Smooth muscle cell (in vitro differentiated cells): Measurements from ENCODE around the gene PLIN4. TPM values are rescaled to one million over a fixed set of nuclear protein-coding genes. Genes with fewer than 3 reads are reported as not detected.

Source experiments
- DNase-seq: peaks from one replicate; lab custom pipeline; 2025; ENCODE audit not compliant: unreplicated experiment; lab: John Stamatoyannopoulos, UW
- H2AFZ ChIP-seq: fragments of 200-600 bp; sonication (generic); 2 replicates; pipeline ENCODE4 v1.6.0; 2016; ENCODE audit warnings: antibody characterized with exemption, low read depth, mild to moderate bottlenecking
- H3F3A ChIP-seq: fragments of 200-600 bp; sonication (generic); 2 replicates; pipeline ENCODE4 v1.6.0; 2017; ENCODE audit warnings: antibody characterized with exemption, low read depth
- H3K27ac ChIP-seq: fragments of 200-600 bp; sonication (generic); 2 replicates; pipeline ENCODE4 v1.5.1; 2016; ENCODE audit warnings: low read depth, mild to moderate bottlenecking
- H3K27me3 ChIP-seq: fragments of 200-600 bp; sonication (generic); 2 replicates; pipeline ENCODE4 v1.6.1; 2016; ENCODE audit warnings: low read depth, mild to moderate bottlenecking
- H3K36me3 ChIP-seq: fragments of 200-600 bp; sonication (generic); 2 replicates; pipeline ENCODE4 v1.5.1; 2016; ENCODE audit warnings: low read depth
- H3K4me1 ChIP-seq: fragments of 200-600 bp; sonication (generic); 2 replicates; pipeline ENCODE4 v1.5.1; 2016; ENCODE audit warnings: low read depth
- H3K4me2 ChIP-seq: fragments of 200-600 bp; sonication (generic); 2 replicates; pipeline ENCODE4 v1.6.0; 2016; ENCODE audit warnings: mild to moderate bottlenecking
- H3K4me3 ChIP-seq: fragments of 200-600 bp; sonication (generic); 2 replicates; pipeline ENCODE4 v1.5.1; 2016; ENCODE audit warnings: mild to moderate bottlenecking
- H3K79me2 ChIP-seq: fragments of 200-600 bp; sonication (generic); 2 replicates; pipeline ENCODE4 v1.6.0; 2016; ENCODE audit warnings: low read depth, mild to moderate bottlenecking
- H3K9ac ChIP-seq: fragments of 200-600 bp; sonication (generic); 2 replicates; pipeline ENCODE4 v1.6.0; 2016; ENCODE audit warnings: low read depth
- H3K9me3 ChIP-seq: fragments of 200-600 bp; sonication (generic); replicated peaks from 2 replicates; pipeline ENCODE4 v1.5.1; 2016; ENCODE audit warnings: low read depth
- H4K20me1 ChIP-seq: fragments of 200-600 bp; sonication (generic); 2 replicates; pipeline ENCODE4 v1.6.0; 2016; ENCODE audit warnings: low read depth
- WGBS: methylation state at CpG from one replicate; pipeline ENCODE4 v1.1.7; 2016; ENCODE audit warnings: low lambda C conversion rate; 5-methylcytosine and 5-hydroxymethylcytosine counted together
- polyA plus RNA-seq: library from polyadenylated mRNA; unstranded; fragments of >200 nt; fragmentation: Nextera tagmentation; extraction: Ambion mirVana; gene quantifications from 2 replicates; pipeline ENCODE4 v1.2.1, GENCODE V29; 2016
- total RNA-seq: library from RNA; depleted of rRNA; stranded (reverse); fragments of >200 nt; gene quantifications from 2 replicates; pipeline ENCODE4 v1.2.3, GENCODE V29; 2014
- TF ChIP-seq, protein P1 (sequence below): fragments of 200-600 bp; sonication (generic); IDR thresholded peaks from 2 replicates; pipeline ENCODE4 v1.5.1; 2017; ENCODE audit warnings: borderline replicate concordance, mild to moderate bottlenecking, antibody characterized with exemption; ENCODE audit not compliant: insufficient read depth, poor library complexity, severe bottlenecking

The PLIN4 gene
- total and polyA plus RNA-seq, 2 experiments from 2014 or later, result 0.23 TPM; not detected in 1

DNA sequence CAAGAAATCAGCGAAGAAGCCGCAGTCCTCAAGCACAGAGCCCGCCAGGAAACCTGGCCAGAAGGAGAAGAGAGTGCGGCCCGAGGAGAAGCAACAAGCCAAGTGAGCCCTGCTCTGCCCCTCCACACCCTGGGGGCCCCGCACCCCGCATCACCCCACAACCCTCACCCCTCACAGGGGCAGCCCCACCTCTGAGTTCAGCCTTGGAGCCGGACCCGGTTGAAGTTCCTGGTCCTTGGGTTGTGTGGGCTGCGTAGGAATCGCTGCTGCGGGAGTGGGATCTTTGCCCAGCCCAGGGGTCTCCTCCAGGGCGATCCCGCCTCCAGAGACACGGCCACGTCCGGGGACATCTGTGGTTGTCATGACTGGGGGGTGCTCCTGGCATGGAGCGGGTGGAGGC, 22.0 kb downstream of the PLIN4 start:
- WGBS, result 94% methylated on average over 14 of the region's 18 CpGs
- Histone ChIP-seq H4K20me1 (no peaks in the 10 kb centered on the region), H3K4me3 (no peak overlapping the region), H3K27me3 (no peaks in the 10 kb centered on the region), H3K27ac (no peak overlapping the region), H3K9me3 (no peaks in the 10 kb centered on the region), H3K4me2 (no peak overlapping the region), H3K79me2 (no peaks in the 10 kb centered on the region), H3K4me1 (no peaks in the 10 kb centered on the region), H2AFZ (no peak overlapping the region), H3F3A (no peaks in the 10 kb centered on the region), H3K36me3 (no peaks in the 10 kb centered on the region), H3K9ac (no peak overlapping the region)
- DNase-seq, result no peak
- TF ChIP-seq, protein P1, sequence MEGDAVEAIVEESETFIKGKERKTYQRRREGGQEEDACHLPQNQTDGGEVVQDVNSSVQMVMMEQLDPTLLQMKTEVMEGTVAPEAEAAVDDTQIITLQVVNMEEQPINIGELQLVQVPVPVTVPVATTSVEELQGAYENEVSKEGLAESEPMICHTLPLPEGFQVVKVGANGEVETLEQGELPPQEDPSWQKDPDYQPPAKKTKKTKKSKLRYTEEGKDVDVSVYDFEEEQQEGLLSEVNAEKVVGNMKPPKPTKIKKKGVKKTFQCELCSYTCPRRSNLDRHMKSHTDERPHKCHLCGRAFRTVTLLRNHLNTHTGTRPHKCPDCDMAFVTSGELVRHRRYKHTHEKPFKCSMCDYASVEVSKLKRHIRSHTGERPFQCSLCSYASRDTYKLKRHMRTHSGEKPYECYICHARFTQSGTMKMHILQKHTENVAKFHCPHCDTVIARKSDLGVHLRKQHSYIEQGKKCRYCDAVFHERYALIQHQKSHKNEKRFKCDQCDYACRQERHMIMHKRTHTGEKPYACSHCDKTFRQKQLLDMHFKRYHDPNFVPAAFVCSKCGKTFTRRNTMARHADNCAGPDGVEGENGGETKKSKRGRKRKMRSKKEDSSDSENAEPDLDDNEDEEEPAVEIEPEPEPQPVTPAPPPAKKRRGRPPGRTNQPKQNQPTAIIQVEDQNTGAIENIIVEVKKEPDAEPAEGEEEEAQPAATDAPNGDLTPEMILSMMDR, result no peak

DNA sequence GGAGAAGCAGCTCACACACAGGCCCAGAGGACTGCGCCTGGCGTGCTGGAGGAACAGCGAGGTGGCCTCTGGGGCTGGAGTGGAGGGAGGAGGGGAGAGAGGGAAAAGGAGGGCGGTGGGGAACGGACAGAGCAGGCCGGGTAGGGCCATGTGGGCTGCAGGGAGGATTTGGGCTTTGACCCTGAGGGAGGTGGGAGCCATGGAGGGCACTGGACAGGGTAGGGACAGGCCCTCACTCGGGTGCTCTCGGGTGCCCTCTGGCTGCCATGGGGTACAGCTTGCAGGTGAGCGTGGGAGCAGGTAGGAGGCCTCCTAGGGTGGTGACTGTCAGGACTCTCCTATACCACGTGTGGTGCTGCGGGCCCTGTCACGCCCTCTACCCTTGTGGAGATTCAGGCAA, 22.8 kb downstream of the PLIN4 start:
- DNase-seq, result no peak
- H3K27me3 ChIP-seq, result no peaks in the 10 kb centered on the region
- WGBS, result 90% methylated on average over 9 of the region's 12 CpGs
- H3K79me2 ChIP-seq, result peaks cover 2% of the 10 kb centered on the region
- no peak overlapping the region for H3K27ac ChIP-seq
- no peaks in the 10 kb centered on the region for H4K20me1 ChIP-seq
- H3K36me3 ChIP-seq, result no peaks in the 10 kb centered on the region
- TF ChIP-seq, protein P1, result no peak
- H3F3A ChIP-seq, result no peaks in the 10 kb centered on the region
- H3K4me1 ChIP-seq, result no peaks in the 10 kb centered on the region
- H2AFZ ChIP-seq, result no peak overlapping the region
- no peaks in the 10 kb centered on the region for H3K9me3 ChIP-seq
- no peak overlapping the region for H3K4me2 ChIP-seq
- H3K9ac ChIP-seq, result no peak overlapping the region
- no peak overlapping the region for H3K4me3 ChIP-seq

DNA sequence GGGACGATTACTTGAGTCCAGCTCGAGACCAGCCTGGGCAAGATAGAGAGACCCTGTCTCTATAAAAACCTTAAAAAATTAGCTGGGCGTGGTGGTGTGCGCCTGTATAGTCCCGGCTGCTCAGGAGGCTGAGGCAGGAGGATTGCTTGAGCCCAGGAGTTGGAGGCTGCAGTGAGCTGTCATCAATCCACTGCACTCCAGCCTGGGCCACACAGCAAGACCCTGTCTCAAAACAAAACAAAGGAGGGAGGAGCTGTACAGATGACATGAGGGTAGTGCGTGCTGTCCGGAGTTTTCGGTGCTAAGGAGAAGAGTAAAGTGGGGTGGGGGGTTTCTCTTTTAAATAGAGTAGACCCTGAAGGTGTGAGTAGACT, 23.6 kb downstream of the PLIN4 start:
- no peak overlapping the region for H2AFZ ChIP-seq
- no peaks in the 10 kb centered on the region for H3K9me3 ChIP-seq
- no peak for DNase-seq
- peaks cover 3% of the 10 kb centered on the region for H3K79me2 ChIP-seq
- H3F3A ChIP-seq, result no peaks in the 10 kb centered on the region
- TF ChIP-seq, protein P1, result no peak
- H4K20me1 ChIP-seq, result no peaks in the 10 kb centered on the region
- H3K4me3 ChIP-seq, result no peak overlapping the region
- no peak overlapping the region for H3K4me2 ChIP-seq
- no peaks in the 10 kb centered on the region for H3K4me1 ChIP-seq
- no peak overlapping the region for H3K9ac ChIP-seq
- no peak overlapping the region for H3K27ac ChIP-seq
- H3K27me3 ChIP-seq, result no peaks in the 10 kb centered on the region
- H3K36me3 ChIP-seq, result no peaks in the 10 kb centered on the region
- 96% methylated on average over 8 of the region's 8 CpGs for WGBS

DNA sequence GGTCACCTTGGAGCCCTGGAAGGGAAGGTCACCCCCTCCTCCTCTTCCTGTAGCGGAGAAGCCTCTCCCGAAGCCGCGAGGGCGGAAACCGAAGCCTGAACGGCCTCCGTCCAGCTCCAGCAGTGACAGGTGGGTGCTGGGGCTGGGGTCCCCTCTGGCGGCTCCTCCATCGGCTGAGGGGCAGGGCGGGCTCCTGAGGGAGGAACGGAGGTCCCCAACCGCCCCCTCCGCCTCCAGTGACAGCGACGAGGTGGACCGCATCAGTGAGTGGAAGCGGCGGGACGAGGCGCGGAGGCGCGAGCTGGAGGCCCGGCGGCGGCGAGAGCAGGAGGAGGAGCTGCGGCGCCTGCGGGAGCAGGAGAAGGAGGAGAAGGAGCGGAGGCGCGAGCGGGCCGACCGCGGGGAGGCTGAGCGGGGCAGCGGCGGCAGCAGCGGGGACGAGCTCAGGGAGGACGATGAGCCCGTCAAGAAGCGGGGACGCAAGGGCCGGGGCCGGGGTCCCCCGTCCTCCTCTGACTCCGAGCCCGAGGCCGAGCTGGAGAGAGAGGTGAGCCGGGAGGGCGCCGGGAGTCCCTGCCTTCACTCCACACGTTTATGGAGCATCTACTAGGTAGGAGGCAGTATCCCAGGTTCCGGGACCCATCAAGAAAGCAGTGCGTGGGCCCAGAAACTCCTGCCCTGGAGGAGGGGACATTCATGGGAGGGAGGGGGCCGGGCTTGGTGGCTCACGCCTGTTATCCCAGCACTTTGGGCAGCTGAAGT, 24.2 kb downstream of the PLIN4 start:
- TF ChIP-seq, protein P1, result no peak
- Histone ChIP-seq H3K4me3 (no peak overlapping the region), H3K27ac (no peak overlapping the region), H3K79me2 (peaks cover 3% of the 10 kb centered on the region), H3K27me3 (no peaks in the 10 kb centered on the region), H3K9me3 (no peaks in the 10 kb centered on the region), H3K4me1 (no peaks in the 10 kb centered on the region), H3F3A (no peaks in the 10 kb centered on the region), H3K9ac (no peak overlapping the region), H3K4me2 (no peak overlapping the region), H4K20me1 (no peaks in the 10 kb centered on the region), H3K36me3 (no peaks in the 10 kb centered on the region), H2AFZ (no peak overlapping the region)
- DNase-seq, result no peak
- WGBS, result 98% methylated on average over 50 of the region's 61 CpGs
